ENCODE data around the gene CENPP.

GRCh38 chr9:92289708-92290390 is 35.9 kb upstream of the CENPP start:
- TF ChIP-seq EZH2phosphoT487 (IDR thresholded peaks at IDR 0.05; ENCODE audit: low read depth) (no peak), CTCF (IDR thresholded peaks at IDR 0.05; ENCODE audit: low read depth, low read length) (no peak)
